ENCODE results near the gene EPHA4.

- TF ChIP-seq CTCF (IDR thresholded peaks at IDR 0.05) (no peak), EP300 (IDR thresholded peaks at IDR 0.05) (no peak), POLR2A (IDR thresholded peaks at IDR 0.05) (no peak), POLR2AphosphoS5 (IDR thresholded peaks at IDR 0.05) (no peak)
Observed at GRCh38 chr2:221460136-221460535, 112.0 kb downstream of the EPHA4 start.

All from stomach (tissue), 4 donors.